K562 (cell line): ENCODE results near the gene FAM3C. TPM values are rescaled to one million over a fixed set of nuclear protein-coding genes. Genes with fewer than 3 reads are reported as not detected.

Experiments
- ATAC-seq: fragments of 200-7000 bp; cut with Tn5 transposase; 3 replicates; pipeline ENCODE4 v1.9.1; 2020; ENCODE audit warnings: moderate library complexity
- BruUV-seq: library from RNA; stranded (reverse); fragments of 400-500 nt; replicated peaks from 2 replicates; lab custom pipeline; 2021; lab: Mats Ljungman, UMichigan
- CTCF ChIA-PET: fragments of 300-600 bp; formaldehyde crosslinking; extraction: SDS; loops from one replicate; lab custom pipeline; 2021; ENCODE audit warnings: low intra/inter-chr PET ratio; lab: Yijun Ruan, JAX
- POLR2A ChIA-PET: fragments of 300-600, 350-650 bp; sonication (Branson Sonifier 250); formaldehyde crosslinking; extraction: SDS; loops from one replicate; lab custom pipeline; 2021; ENCODE audit warnings: antibody characterized with exemption, inconsistent platforms; lab: Yijun Ruan, JAX
- DNase-seq, 4 experiments: peaks; one replicate each; pipeline versions ENCODE4 v3.0.0 to v3.0.0-alpha.2; 2011 to 2018; ENCODE audit warnings: low spot score in 3 of 4, mixed read lengths in 3 of 4; ENCODE audit errors: extremely low read depth in 1 of 4
- FAIRE-seq: peaks from 2 replicates; lab custom pipeline; 2011; peaks lifted over from hg19 to GRCh38; lab: Jason Lieb, UNC
- H2AFZ ChIP-seq: 2 replicates; pipeline ENCODE4 v1.6.0; 2011; ENCODE audit warnings: low read depth, low read length, control low read depth, inconsistent platforms
- H3K27ac ChIP-seq: fragments of 200-600 bp; 3 replicates; pipeline ENCODE4 v1.8.0; 2011; ENCODE audit warnings: low read depth, mild to moderate bottlenecking, control low read depth, inconsistent platforms, low read length, moderate library complexity, mixed read lengths; ENCODE audit errors: extremely low read depth
- H3K27me3 ChIP-seq, 2 experiments: fragments of 300-600 bp in 1 of 2; 2 replicates in 1 of 2; 3 replicates in 1 of 2; pipeline versions ENCODE4 v1.6.0 to v1.8.0; 2011; ENCODE audit warnings: inconsistent platforms in 2 of 2, low read length in 2 of 2, mild to moderate bottlenecking in 1 of 2, mixed read lengths in 1 of 2, moderate library complexity in 1 of 2; ENCODE audit not compliant: control insufficient read depth in 2 of 2, insufficient read depth in 2 of 2
- H3K36me3 ChIP-seq: fragments of 300-600 bp; 3 replicates; pipeline ENCODE4 v1.8.0; 2011; ENCODE audit warnings: mild to moderate bottlenecking, low read length, inconsistent platforms; ENCODE audit not compliant: control insufficient read depth, insufficient read depth
- H3K4me1 ChIP-seq, 2 experiments: fragments of 200-600 bp in 1 of 2; replicated peaks in 1 of 2; 2 replicates in 1 of 2; 3 replicates in 1 of 2; pipeline versions ENCODE4 v1.5.1 to v1.8.0; 2011; ENCODE audit warnings: inconsistent platforms in 2 of 2, low read length in 2 of 2, mild to moderate bottlenecking in 1 of 2, mixed read lengths in 1 of 2, moderate library complexity in 1 of 2; ENCODE audit not compliant: control insufficient read depth in 2 of 2, insufficient read depth in 2 of 2
- H3K4me2 ChIP-seq: 2 replicates; pipeline ENCODE4 v1.6.1; 2011; ENCODE audit warnings: low read length, control low read depth, inconsistent platforms, mixed read lengths; ENCODE audit not compliant: insufficient read depth
- H3K4me3 ChIP-seq: fragments of 200-600 bp; sonication (generic), shearing (Covaris generic); 2 replicates; pipeline ENCODE4 v1.5.1; 2016; ENCODE audit warnings: control low read depth, inconsistent platforms
- H3K79me2 ChIP-seq: fragments of 200-600 bp; 3 replicates; pipeline ENCODE4 v1.8.0; 2011; ENCODE audit warnings: low read length, inconsistent platforms; ENCODE audit not compliant: control insufficient read depth, insufficient read depth
- H3K9ac ChIP-seq, 2 experiments: 2 replicates each; pipeline versions ENCODE4 v1.6.0 to v1.6.1; 2011; ENCODE audit warnings: low read depth in 2 of 2, low read length in 2 of 2, control low read depth in 1 of 2, inconsistent platforms in 1 of 2, mild to moderate bottlenecking in 1 of 2, mixed read lengths in 1 of 2; ENCODE audit not compliant: insufficient read depth in 1 of 2
- H3K9me1 ChIP-seq: one replicate; pipeline ENCODE4 v1.6.0; 2011; ENCODE audit warnings: inconsistent platforms, mild to moderate bottlenecking, low read length, moderate library complexity; ENCODE audit not compliant: control insufficient read depth, insufficient read depth
- H3K9me3 ChIP-seq: replicated peaks from 2 replicates; pipeline ENCODE4 v1.5.1; 2011; ENCODE audit warnings: low read depth, low read length, inconsistent platforms; ENCODE audit not compliant: control insufficient read depth, insufficient read depth
- H4K20me1 ChIP-seq: replicated peaks from 2 replicates; pipeline ENCODE4 v1.6.1; 2011; ENCODE audit warnings: low read length, inconsistent platforms, mixed read lengths; ENCODE audit not compliant: control insufficient read depth, insufficient read depth
- BMI1 ChIP-seq: fragments of 150-350 bp; IDR thresholded peaks from 2 replicates; pipeline ENCODE4 v1.6.1; 2014; ENCODE audit warnings: low read length
- BRD4 ChIP-seq: fragments of 200-600 bp; sonication (generic); IDR thresholded peaks from 2 replicates; pipeline ENCODE4 v1.6.1; 2017; ENCODE audit warnings: inconsistent platforms
- CBX2 ChIP-seq: fragments of 200-600 bp; sonication (generic); IDR thresholded peaks from one replicate; pipeline ENCODE4 v1.6.1; 2012; ENCODE audit warnings: mild to moderate bottlenecking, low read length, inconsistent platforms; ENCODE audit not compliant: insufficient read depth, poor library complexity, severe bottlenecking
- CBX8 ChIP-seq: fragments of 200-600 bp; sonication (generic); IDR thresholded peaks from 2 replicates; pipeline ENCODE4 v1.6.1; 2012; ENCODE audit warnings: borderline replicate concordance, mixed run types, low read depth, mild to moderate bottlenecking, moderate library complexity, mixed read lengths, low read length, control low read depth, inconsistent platforms; ENCODE audit not compliant: poor library complexity, severe bottlenecking; ENCODE audit errors: extremely low read depth
- CCAR2 ChIP-seq: fragments of 200-400 bp; formaldehyde crosslinking; IDR thresholded peaks from 2 replicates; pipeline ENCODE4 v1.6.1; 2017; ENCODE audit warnings: mild to moderate bottlenecking, low read depth, low read length
- CHD1 ChIP-seq: fragments of 200-600 bp; sonication (generic); IDR thresholded peaks from one replicate; pipeline ENCODE4 v1.6.1; 2012; ENCODE audit warnings: mild to moderate bottlenecking, moderate library complexity, low read length, inconsistent platforms
- EZH2 ChIP-seq: IDR thresholded peaks from 2 replicates; pipeline ENCODE4 v1.6.1; 2012; ENCODE audit warnings: low read depth, mild to moderate bottlenecking, inconsistent platforms, low read length, borderline replicate concordance
- HDGF ChIP-seq: fragments of 450-650 bp; IDR thresholded peaks from 2 replicates; pipeline ENCODE4 v1.6.1; 2016
- RNF2 ChIP-seq: sonication (generic); IDR thresholded peaks from 2 replicates; pipeline ENCODE4 v1.6.1; 2016
- SUPT5H ChIP-seq: fragments of 450-650 bp; IDR thresholded peaks from 2 replicates; pipeline ENCODE4 v1.6.1; 2016
- ZNF140 ChIP-seq: fragments of 250-450 bp; sonication (Bioruptor Pico); IDR thresholded peaks from 2 replicates; pipeline ENCODE4 v1.8.0; 2021; ENCODE audit warnings: moderate library complexity, mild to moderate bottlenecking, inconsistent platforms
- ZNF217 ChIP-seq: sonication (generic); formaldehyde crosslinking; IDR thresholded peaks from 2 replicates; pipeline ENCODE4 v1.8.0; 2022; ENCODE audit warnings: mild to moderate bottlenecking, missing genetic modification reagents
- WGBS: fragments of 100-300 bp; shearing (Covaris generic); methylation state at CpG from one replicate; pipeline ENCODE4 v1.1.6; 2016; ENCODE audit warnings: low coverage, mixed read lengths; ENCODE audit not compliant: insufficient coverage; ENCODE audit errors: missing lambda C conversion rate; 5-methylcytosine and 5-hydroxymethylcytosine counted together
- in situ Hi-C: fragments of 300-500 bp; cut with MboI; formaldehyde crosslinking; loops from 4 replicates; pipeline ENCODE4 v1.15.0; 2018; ENCODE audit warnings: inconsistent platforms, mixed read lengths
- intact Hi-C: fragments of 100-400 bp; cut with micrococcal nuclease; formaldehyde crosslinking; loops from 2 replicates; pipeline ENCODE4 v1.14.2; 2022
- polyA plus RNA-seq, 8 experiments: library from polyadenylated mRNA; depleted of rRNA in 4 of 8; stranded (reverse) in 5 of 8; unstranded in 3 of 8; fragments of >200 nt; fragmentation: Nextera tagmentation in 2 of 8; fragmentation: Illumina TruSeq in 1 of 8; extraction: Ambion mirVana in 2 of 8; extraction: Trizol in 1 of 8; gene quantifications; 2 replicates each; pipeline versions ENCODE4 v1.2.1 to v1.2.3, GENCODE V29; 2011 to 2014; ENCODE audit warnings: inconsistent platforms in 1 of 8, missing spikeins in 1 of 8
- total RNA-seq, 7 experiments: library from RNA; depleted of rRNA in 6 of 7; stranded (reverse); fragments of >200 nt in 6 of 7; fragmentation: Illumina TruSeq in 2 of 7; extraction: Trizol in 2 of 7; gene quantifications; 2 replicates each; pipeline versions ENCODE4 v1.2.1 to v1.2.3, GENCODE V29; 2011 to 2021; ENCODE audit warnings: low replicate concordance in 1 of 7

The FAM3C gene
- total and polyA plus RNA-seq, 9 of the 15 experiments (the other 6 are each of a cell fraction or from before 2014, with no cell fraction given), result 10.6 to 42.6 (median 30.0) TPM

DNA sequence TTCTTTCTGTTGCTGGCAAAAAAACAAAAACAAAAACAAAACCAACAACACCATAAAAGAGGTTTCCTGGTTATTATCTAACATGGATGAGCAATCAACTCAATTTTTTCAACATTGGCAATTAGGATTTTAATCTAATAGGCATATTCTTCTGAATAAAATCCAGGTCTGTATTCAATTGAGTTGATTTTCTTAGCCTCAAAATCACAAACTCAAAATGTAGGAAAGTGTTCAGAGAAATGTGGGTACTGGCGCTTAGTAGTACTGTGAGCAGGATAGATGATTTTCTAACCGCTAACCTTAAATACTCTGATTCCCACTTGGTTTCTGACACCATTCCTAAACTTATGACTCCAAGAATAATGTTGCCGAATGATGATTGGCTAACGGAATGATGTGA lies 61.7 kb downstream of the FAM3C start:
- H3K4me1 ChIP-seq, result peaks cover 0 to 13% of the 10 kb centered on the region in 2 experiments; a peak in 4 of 5 replicates
- CTCF ChIA-PET, result no interaction called here
- no peak for DNase-seq
- H3K36me3 ChIP-seq, result no peaks in the 10 kb centered on the region
- no TSS peak for BruUV-seq
- ATAC-seq, result no peak
- H3K9me3 ChIP-seq, result no peaks in the 10 kb centered on the region
- FAIRE-seq, result no peak
- H3K79me2 ChIP-seq, result no peaks in the 10 kb centered on the region
- peaks cover 20 to 39% of the 10 kb centered on the region in 2 experiments for H3K27me3 ChIP-seq
- intact Hi-C loops (loop anchor here (10.0 kb wide), 1 partner anchor 660 kb away; no protein-coding TSS in a partner anchor), in situ Hi-C loops (no loop called here)
- 0 out of 2 replicates have a peak, but pooled peaks cover 3% of the 10 kb centered on the region for H4K20me1 ChIP-seq
- 26% methylated on average over 4 of the region's 4 CpGs for WGBS
- no peak overlapping the region for H3K27ac ChIP-seq
- H3K9me1 ChIP-seq, result no peaks in the 10 kb centered on the region
- no peak overlapping the region for H3K4me2 ChIP-seq
- no peak overlapping the region for H3K4me3 ChIP-seq
- TF ChIP-seq BMI1 (peak; percentile 29; the same call in 1 of the 2 replicates), RNF2 (peak; percentile 13; the same call in 1 of the 2 replicates), CBX8 (peak; percentile 90), BRD4 (no peak), ZNF217 (no peak), CBX2 (peak; percentile 97)
- POLR2A ChIA-PET, result no interaction called here
- H3K9ac ChIP-seq, result no peak overlapping the region
- H2AFZ ChIP-seq, result no peak overlapping the region

DNA sequence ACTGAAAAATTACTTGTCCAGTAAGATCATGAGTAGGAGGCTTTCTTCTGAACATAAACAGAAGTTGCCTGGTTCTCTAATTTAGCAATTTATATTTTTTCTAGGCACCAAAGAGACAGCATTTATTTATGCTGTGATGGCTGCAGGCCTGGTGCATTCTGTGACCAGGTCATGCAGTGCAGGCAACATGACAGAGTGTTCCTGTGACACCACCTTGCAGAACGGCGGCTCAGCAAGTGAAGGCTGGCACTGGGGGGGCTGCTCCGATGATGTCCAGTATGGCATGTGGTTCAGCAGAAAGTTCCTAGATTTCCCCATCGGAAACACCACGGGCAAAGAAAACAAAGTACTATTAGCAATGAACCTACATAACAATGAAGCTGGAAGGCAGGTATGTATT lies 64.5 kb downstream of the FAM3C start:
- FAIRE-seq, result no peak
- in situ Hi-C loops, result no loop called here
- POLR2A ChIA-PET, result interaction anchor here (0.7 kb wide), 1 partner anchor 167 kb away, joined by 3 read pairs; no protein-coding TSS in a partner anchor
- H3K79me2 ChIP-seq, result no peaks in the 10 kb centered on the region
- H3K27me3 ChIP-seq, result peaks cover 42 to 54% of the 10 kb centered on the region in 2 experiments
- intact Hi-C loops, result loop anchor here (10.0 kb wide), 1 partner anchor 663 kb away; no protein-coding TSS in a partner anchor
- H3K4me1 ChIP-seq, result peaks cover 0 to 22% of the 10 kb centered on the region in 2 experiments; a peak in 4 of 5 replicates
- WGBS, result 5% methylated on average over 5 of the region's 5 CpGs
- BruUV-seq, result no TSS peak
- H3K9ac ChIP-seq, result no peak overlapping the region
- H3K9me1 ChIP-seq, result no peaks in the 10 kb centered on the region
- H3K36me3 ChIP-seq, result no peaks in the 10 kb centered on the region
- H3K4me2 ChIP-seq, result no peak overlapping the region
- CTCF ChIA-PET, result no interaction called here
- no peak overlapping the region for H2AFZ ChIP-seq
- no peak overlapping the region for H3K27ac ChIP-seq
- no peak for DNase-seq
- 0 out of 2 replicates have a peak, but pooled peaks cover under 1% of the 10 kb centered on the region for H4K20me1 ChIP-seq
- no peaks in the 10 kb centered on the region for H3K9me3 ChIP-seq
- no peak for ATAC-seq
- no peak overlapping the region for H3K4me3 ChIP-seq
- TF ChIP-seq HDGF (no peak), CCAR2 (no peak), CHD1 (no peak), CBX8 (peak; percentile 78), EZH2 (0 out of 2 replicates have a peak, but pooled peaks have one; percentile 51), RNF2 (peak; percentile 20; the same call in 1 of the 2 replicates), BMI1 (0 out of 2 replicates have a peak, but pooled peaks have one; percentile 17), ZNF140 (CRISPR knock-in tag) (no peak), SUPT5H (no peak)
